HepG2 (cell line): ENCODE results near the gene SMAP2. TPM values are rescaled to one million over a fixed set of nuclear protein-coding genes. Genes with fewer than 3 reads are reported as not detected.

Experiments used
- CAMTA2 ChIP-seq: sonication (generic); formaldehyde crosslinking; IDR thresholded peaks from 2 replicates; pipeline ENCODE4 v1.4.0; 2020; ENCODE audit warnings: mild to moderate bottlenecking, missing genetic modification reagents, borderline replicate concordance
- GLMP ChIP-seq: sonication (generic); formaldehyde crosslinking; IDR thresholded peaks from 2 replicates; pipeline ENCODE4 v1.9.0; 2021; ENCODE audit warnings: missing genetic modification reagents, mild to moderate bottlenecking, borderline replicate concordance
- IKZF5 ChIP-seq: IDR thresholded peaks from 2 replicates; pipeline ENCODE4 v1.6.1; 2018; ENCODE audit warnings: missing genetic modification reagents, mild to moderate bottlenecking, missing compliant biosample characterization
- MXD4 ChIP-seq: IDR thresholded peaks from 2 replicates; pipeline ENCODE4 v1.6.1; 2016; ENCODE audit warnings: mild to moderate bottlenecking, missing biosample characterization, missing genetic modification reagents
- MYPOP ChIP-seq: sonication (generic); formaldehyde crosslinking; IDR thresholded peaks from 2 replicates; pipeline ENCODE4 v1.8.1; 2023; ENCODE audit warnings: mild to moderate bottlenecking, moderate library complexity, missing genetic modification reagents
- SOX13 ChIP-seq, 3 experiments: fragments of 450-650 bp in 1 of 3; sonication (generic) in 1 of 3; formaldehyde crosslinking in 1 of 3; IDR thresholded peaks in 2 of 3; conservative IDR thresholded peaks in 1 of 3; 2 replicates each; pipeline versions ENCODE4 v1.5.0 to v1.6.1; 2016 to 2020; ENCODE audit warnings: antibody characterized with exemption in 1 of 3, mild to moderate bottlenecking in 1 of 3, missing compliant biosample characterization in 1 of 3, missing genetic modification reagents in 1 of 3, moderate library complexity in 1 of 3
- SP140L ChIP-seq: sonication (generic); formaldehyde crosslinking; IDR thresholded peaks from 2 replicates; pipeline ENCODE4 v1.4.0; 2020; ENCODE audit warnings: missing genetic modification reagents, borderline replicate concordance
- STAG1 ChIP-seq: sonication (generic); formaldehyde crosslinking; IDR thresholded peaks from 2 replicates; pipeline ENCODE4 v1.4.0; 2020; ENCODE audit warnings: missing genetic modification reagents
- THAP7 ChIP-seq: sonication (generic); formaldehyde crosslinking; IDR thresholded peaks from 2 replicates; pipeline ENCODE4 v1.8.1; 2023; ENCODE audit warnings: mild to moderate bottlenecking, missing genetic modification reagents
- ZNF414 ChIP-seq: sonication (generic); formaldehyde crosslinking; IDR thresholded peaks from 2 replicates; pipeline ENCODE4 v1.5.0; 2020; ENCODE audit warnings: missing genetic modification reagents
- ZNF512 ChIP-seq: sonication (generic); formaldehyde crosslinking; IDR thresholded peaks from 2 replicates; pipeline ENCODE4 v1.4.0; 2020; ENCODE audit warnings: mild to moderate bottlenecking, missing genetic modification reagents
- ZNF672 ChIP-seq: sonication (generic); formaldehyde crosslinking; IDR thresholded peaks from 2 replicates; pipeline ENCODE4 v1.8.1; 2022; ENCODE audit warnings: missing genetic modification reagents
- ZNF713 ChIP-seq: sonication (generic); formaldehyde crosslinking; IDR thresholded peaks from 2 replicates; pipeline ENCODE4 v1.4.0; 2020; ENCODE audit warnings: mild to moderate bottlenecking, missing genetic modification reagents
- polyA plus RNA-seq, 8 experiments: library from polyadenylated mRNA; depleted of rRNA in 3 of 8; stranded (reverse) in 7 of 8; unstranded in 1 of 8; fragments of >200 nt; fragmentation: Illumina TruSeq in 4 of 8; extraction: Trizol in 4 of 8; gene quantifications; 2 replicates each; pipeline versions ENCODE4 v1.2.1 to v1.2.3, GENCODE V29; 2011 to 2016; ENCODE audit warnings: low read depth in 4 of 8, missing spikeins in 1 of 8, mixed read lengths in 1 of 8; ENCODE audit not compliant: insufficient read depth in 1 of 8
- total RNA-seq, 5 experiments: library from RNA; depleted of rRNA; stranded (reverse); fragments of >200 nt; fragmentation: Illumina TruSeq; extraction: Trizol; gene quantifications; 2 replicates each; pipeline ENCODE4 v1.2.3, GENCODE V29; 2016; ENCODE audit warnings: low read depth in 1 of 5

Gene SMAP2
- total and polyA plus RNA-seq, 2 of the 13 experiments (the other 11 are each of a cell fraction or from before 2014, with no cell fraction given), result 19.0 to 22.3 TPM

GRCh38 chr1:40383488-40384412 lies 10.2 kb downstream of the SMAP2 start (continued):
- TF ChIP-seq SOX13 (IDR thresholded peaks at IDR 0.05) (no peak), SOX13 (CRISPR knock-in tag; conservative IDR thresholded peaks at IDR 0.05 in 1 of 2, IDR thresholded peaks at IDR 0.05 in 1 of 2) (peak in 1 of 2 experiments; percentile 72; a peak in 2 of 4 replicates), ZNF414 (no peak), SP140L (0 out of 2 replicates have a peak, but pooled peaks have one; percentile 55), ZNF672 (CRISPR knock-in tag) (no peak), GLMP (CRISPR knock-in tag) (no peak), THAP7 (no peak), ZNF512 (CRISPR knock-in tag) (peak; percentile 61; the same call in 1 of the 2 replicates), MYPOP (CRISPR knock-in tag) (0 out of 2 replicates have a peak, but pooled peaks have one; percentile 41), STAG1 (CRISPR knock-in tag) (no peak), MXD4 (CRISPR knock-in tag) (0 out of 2 replicates have a peak, but pooled peaks have one; percentile 41), ZNF713 (CRISPR knock-in tag) (no peak), CAMTA2 (CRISPR knock-in tag) (no peak), IKZF5 (peak; percentile 63; the same call in 1 of the 2 replicates)
